GM21526 (cell line): ENCODE data around the gene SH3BP2.

ENCODE experiments used
- ATAC-seq: cut with Tn5 transposase; IDR thresholded peaks from one replicate; pipeline ENCODE4 v1.9.1; 2021; ENCODE audit warnings: moderate library complexity; ENCODE audit not compliant: unreplicated experiment, low FRiP score

Gene SH3BP2, protein sequence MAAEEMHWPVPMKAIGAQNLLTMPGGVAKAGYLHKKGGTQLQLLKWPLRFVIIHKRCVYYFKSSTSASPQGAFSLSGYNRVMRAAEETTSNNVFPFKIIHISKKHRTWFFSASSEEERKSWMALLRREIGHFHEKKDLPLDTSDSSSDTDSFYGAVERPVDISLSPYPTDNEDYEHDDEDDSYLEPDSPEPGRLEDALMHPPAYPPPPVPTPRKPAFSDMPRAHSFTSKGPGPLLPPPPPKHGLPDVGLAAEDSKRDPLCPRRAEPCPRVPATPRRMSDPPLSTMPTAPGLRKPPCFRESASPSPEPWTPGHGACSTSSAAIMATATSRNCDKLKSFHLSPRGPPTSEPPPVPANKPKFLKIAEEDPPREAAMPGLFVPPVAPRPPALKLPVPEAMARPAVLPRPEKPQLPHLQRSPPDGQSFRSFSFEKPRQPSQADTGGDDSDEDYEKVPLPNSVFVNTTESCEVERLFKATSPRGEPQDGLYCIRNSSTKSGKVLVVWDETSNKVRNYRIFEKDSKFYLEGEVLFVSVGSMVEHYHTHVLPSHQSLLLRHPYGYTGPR

DNA sequence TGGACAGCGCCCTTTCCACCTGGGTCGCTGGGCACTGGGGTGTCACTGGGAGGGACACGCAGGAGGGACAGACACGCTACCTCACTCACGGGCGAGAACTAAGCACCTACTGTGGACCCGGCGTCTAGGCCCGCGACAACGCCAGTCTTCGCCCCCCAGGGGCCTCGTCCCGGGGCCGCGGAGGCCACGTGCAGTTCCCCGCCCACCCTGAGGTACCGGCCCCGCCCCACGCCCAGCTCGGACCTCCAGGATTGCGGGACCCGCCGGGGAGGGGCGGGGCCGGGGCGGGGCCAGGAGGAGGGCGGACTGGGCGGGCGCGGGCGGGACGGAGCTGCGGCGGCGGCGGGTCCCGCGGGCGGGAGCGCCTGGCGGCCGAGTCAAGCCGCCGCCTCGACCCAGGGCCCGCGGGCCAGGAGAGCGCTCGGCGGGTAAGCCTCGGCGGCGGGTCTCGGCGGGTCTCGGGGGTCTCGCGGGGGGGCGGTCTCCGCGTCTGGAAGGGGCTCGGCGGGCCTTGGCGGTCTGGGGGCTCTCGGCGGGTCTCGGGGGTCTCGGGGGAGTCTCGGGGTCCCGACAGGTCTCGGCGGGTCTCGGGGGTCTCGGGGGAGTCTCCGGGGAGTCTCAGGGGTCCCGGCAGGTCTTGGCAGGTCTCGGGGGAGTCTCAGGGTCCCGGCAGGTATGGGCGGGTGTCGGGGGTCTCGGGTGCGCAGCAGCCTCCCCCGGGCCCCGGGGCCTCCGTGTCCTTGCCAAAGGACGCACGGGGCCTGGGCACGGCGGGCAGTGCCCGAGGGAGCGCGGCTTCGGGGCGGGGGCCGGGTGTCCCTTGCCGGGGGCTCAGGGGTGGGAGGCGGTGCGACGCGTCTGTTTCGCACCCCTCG, at the start of gene SH3BP2:
Gene SH3BP2 (plus strand): TSS at position 375 of the 875 bp plus-strand sequence. CDS start 27,533 bp downstream, outside the sequence.
- no peak for ATAC-seq

DNA sequence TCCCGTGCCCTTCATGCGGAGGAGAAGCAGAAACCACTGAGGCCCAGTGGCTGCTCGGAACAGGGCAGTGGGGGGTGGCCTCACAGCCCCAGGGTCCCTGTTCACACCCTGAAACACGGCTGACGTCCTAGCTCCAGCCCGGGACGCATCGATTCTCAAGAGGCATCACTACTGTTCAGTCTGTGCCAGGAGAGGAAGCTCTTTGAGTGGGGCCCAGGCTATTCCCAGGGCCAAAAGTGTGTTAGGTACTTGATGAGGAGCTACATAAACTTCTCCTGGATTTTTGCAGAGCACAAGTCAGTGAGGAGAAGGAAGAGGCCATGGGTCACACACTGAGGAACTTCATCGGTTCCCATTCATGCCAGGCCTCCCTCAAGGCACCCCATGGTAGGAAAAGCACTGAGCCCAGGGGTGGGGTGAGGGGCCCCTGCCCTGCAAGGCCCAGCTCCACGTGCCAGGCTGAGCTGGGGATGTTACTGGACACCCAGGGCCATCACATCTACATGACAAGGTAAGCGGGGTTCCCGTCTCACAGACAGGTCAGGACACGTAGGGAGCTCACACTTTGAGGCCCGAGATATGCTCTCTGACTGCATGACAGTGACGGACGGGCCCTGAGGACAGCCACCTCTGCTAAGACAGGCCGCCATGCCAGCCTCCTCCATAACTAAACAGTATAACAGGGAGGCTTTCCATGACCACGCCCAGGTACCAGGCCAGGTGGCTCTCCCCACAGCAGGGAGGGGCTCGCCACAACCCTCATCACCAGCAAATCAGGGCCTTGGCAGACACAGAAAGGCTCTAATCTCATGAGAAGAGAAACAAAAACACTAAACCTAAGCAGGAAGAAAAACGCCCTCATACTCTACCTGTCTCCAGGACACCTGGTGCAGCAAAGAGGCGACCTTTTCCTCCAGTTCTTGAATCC, 49.1 kb upstream of the SH3BP2 start:
- ATAC-seq = no peak

DNA sequence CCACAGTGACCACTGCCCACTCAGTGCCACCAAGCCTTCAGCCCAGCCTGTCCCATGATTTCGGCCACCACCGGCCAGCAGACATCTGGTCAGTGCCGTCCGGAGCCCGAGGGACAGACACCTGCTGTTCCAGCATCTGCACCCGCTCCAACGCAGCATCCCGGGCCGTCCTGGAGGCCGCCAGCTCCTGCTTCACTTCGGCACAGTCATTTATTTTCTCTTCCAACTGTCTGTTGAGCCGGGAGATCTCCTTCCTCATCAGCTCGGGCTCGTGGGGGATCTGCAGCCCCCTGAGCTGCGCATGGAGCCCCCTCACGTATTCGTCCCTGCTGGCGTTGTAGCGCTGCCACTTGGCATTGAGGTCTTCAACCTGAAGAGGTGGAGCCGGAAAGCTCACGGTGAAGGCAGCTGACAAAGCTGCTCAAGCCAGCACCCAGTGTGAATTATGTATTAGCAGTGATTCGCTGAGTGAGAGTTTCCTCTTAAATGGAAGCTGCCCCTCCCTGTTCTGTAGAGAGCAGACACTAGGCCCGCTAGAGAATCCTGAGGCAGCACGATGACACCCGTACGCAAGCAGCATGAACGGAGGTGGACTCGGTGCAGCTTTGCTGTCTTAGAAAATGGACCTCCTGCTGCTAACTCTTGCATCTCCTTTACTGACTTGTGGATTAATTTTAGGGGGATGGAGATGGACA, 48.2 kb upstream of the SH3BP2 start:
- no peak for ATAC-seq

DNA sequence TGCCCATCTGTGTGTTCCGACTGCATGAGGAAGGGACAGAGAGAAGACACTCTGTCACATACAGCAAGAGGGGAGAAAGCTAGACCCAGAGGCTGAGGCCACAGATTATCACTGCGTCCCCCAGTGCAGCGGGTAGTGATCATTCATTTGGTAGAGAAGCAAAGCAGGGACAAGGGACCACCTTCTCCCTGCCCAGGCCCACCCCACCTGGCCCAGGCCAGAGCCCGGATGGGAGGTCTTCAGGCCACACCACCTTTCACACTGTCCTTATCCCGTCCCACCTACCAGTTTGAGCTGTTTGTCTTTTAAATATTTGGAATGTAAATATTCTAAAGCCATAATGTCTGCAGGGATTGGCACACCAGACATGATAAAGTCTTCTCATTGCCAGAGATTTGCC, 47.4 kb upstream of the SH3BP2 start:
- no peak for ATAC-seq

DNA sequence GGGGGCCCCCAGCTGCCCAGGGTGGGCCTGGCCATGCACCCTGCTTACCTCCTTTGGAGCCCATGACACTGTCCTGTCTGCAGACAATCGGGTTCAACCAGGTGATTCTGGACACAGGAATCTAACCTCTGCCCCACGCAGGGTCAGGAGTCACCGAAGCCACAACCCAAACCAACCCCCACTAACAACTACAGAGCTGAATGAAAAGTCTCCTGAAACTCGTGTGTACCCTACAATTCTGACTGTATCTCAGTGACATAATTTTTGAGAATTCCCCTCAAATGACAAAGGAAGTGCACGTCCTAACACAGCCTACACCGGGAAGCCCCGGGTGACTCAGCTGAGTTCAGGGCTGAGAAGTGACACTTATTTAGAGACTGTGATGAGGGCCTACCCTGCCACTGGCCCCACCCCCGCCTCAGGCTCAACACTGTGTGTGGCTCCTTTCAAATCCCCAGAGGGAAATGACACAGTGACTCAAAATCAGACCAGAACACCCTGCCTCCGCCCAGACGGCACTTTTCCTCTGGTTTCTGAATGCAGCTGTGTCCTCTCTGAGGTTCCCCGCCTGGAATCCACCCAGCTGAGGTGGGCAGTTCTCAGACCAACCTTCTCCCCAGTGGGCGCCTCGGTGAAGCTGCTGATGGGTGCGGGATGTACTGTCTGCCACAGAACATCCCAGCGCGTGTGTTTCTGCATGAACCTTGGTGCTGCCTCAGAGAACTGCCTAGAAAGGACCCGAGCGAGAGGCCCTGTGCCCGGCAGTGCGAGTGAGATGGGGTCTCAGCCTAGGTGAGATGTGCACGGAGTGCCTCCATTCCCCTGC, 46.7 kb upstream of the SH3BP2 start:
- ATAC-seq = peak; percentile 82

DNA sequence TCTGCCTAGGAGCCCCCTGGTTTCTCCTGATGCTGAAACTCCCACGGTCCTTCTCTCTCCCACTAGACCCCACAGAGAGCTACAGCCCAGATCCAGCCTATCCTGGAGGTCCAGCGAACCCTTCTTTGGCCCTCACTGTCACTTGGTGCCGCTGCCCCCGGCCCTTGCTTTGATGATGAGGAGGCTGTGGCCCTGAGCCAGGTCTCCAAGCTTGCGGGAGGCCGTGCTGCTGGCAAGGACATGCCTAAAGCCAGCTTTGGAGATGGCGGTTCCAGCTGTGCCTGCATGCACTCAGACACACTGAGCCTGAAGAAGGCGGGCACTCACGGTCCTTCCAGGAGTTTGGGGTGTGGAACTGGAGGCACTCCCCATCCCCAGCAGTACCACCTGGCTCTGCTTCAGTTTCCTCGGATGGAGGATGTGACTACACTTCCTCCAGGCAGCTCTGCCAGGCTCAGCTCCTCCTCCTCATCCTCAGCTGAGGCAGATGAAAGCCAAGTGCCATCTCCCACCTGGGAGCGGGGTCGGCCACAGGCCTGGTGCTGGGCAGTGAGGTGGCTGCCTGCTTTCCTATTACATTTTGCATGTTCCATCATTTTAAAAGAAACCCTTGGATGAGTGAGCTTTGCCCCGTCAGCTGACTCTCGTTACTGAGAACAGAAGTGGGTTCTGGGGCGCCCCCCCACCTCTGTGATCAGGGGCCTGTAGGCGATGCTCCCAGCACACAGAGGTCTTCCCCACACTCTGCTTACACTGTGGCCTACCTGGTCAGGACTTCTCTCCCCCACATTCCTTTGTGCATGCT, 45.8 kb upstream of the SH3BP2 start:
- no peak for ATAC-seq

DNA sequence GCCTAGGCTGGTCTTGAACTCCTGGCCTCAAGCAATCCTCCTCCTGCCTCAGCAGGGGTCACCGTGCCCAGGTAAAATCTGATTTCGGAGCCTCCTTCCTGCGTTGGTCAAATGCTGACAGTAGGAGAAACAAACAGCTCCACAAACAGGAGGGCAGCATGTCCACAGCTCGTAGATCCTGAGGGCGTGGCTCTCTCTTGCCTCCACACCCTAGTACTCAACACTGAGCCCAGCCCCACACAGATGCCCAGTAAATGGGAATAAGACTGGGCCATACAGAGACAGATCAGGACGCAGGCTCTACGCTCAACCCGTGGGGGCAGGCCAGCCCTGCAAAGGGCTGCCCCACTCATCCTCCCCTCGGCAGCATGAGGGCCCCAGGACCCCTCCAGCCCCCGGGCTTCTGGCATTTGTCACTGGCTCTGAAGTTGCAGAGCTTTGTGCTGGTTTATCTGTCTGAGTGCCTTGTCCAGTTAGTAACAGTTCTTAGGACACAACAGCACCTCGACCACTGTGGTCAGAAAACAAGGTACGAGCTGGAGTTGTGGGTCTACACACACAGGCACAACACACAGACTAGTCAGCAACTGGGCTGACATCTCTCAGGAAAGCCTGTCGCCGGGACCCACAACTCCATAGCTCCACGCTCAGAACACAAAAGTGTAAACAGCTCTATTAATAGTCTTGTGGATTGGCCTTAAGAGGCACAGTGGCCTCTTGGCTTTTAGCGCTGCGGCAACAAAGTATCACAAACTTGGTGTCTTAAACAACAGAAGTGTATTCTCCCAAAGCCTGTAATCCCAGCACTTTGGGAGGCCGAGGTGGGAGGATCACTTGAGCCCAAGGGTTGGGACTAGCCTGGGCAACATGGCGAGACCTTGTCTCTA, 41.9 kb upstream of the SH3BP2 start:
- no peak for ATAC-seq

DNA sequence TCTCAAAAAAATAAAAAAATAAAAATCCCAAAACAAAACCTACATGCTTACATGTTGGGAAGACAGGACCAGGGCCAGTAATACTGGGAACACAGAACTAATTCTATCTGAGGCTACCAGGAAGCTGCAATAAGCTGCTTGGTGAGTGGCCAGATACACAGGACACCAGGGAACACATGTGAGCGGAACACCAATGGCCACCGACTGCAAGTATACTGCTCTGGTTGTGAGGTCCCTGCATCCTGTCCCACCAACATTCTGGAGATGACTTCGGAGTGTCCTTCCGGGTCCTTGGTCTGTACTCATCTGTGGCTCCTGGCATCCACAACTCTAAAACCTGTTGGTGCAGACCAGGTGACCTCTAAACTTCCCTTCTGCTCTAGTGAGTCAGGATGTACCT, 39.4 kb upstream of the SH3BP2 start:
- ATAC-seq = no peak

DNA sequence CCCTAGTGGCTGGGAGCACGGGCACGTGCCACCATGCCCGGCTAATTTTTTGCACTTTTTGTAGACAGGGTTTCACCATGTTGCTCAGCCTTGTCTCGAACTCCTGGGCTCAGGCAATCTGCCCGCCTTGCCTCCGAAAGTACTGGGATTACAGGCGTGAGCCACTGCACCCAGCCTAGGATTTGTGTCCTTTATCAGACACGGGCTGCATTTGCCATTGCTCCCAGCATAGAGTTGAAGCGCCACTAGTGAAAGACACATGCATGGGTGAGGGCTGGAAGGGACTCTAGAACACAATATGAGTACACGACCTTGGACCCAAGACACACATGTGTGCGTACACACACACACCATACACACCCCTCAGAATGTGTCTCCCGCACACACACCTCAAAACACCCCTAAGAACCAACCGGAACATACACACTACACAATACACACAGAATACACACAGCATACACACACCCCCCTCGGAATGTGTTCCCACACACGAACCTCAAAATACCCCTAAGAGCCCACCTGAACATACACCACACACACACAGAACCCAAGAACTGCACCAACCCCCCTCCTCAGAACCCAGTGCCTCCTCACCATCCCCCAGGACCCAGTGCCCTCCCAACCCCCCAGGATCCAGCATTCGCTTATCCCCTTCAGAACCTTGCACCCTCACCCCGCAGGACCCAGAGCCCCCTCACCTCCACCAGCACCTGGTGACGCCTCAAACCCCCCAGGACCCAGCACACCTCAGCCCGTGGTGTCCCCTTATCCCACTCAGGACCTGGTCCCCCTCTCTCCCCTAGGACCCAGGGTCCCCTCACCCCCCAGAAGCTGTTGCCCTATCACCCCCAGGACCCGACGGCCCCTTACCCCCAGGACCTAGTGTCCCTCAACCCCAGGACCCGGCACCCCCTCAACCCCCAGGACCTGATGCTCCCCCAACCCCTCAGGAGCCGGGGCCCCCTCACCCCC, 37.8 kb upstream of the SH3BP2 start:
- ATAC-seq = no peak

DNA sequence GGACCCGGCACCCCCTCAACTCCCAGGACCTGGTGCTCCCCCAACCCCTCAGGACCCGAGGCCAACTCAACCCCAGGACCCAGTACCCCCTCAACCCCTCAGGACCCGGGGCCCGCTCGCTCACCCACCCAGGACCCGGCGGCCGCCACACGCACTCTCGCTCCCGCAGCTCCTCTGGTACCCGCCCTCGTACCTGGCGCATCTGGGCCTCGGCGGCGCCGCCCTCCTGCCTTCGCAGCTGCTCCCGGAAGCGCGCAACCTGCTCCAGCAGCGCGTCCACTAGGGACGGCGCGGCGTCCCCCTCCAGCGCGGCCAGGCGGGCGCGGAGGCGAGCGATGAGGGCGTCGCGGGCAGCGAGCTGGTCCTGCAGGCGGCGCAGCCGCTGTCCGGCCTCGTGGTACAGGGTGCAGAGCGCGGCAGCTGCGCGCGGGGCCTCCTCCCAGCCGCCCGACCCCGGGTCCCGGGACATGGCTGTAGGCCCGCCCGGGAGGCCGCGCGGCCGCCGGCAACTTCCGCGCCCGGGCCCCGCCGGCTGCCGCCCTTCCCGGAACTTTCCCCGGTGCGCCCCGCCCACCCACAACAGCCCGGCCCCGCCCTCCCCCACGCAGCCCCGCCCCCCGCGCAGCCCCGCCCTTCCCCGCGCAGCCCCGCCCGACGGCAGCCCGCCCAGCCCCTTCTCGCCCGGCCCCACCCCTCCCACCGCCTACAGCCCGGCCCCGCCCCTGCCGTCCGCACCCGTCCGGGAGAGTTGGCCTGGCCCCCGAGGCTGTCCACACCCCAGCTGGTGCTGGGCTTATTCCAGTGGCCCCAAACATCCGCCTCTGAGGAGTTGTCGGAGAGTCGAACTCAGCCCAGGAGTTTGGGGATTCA, 36.8 kb upstream of the SH3BP2 start, which contains the start of gene TNIP2:
Gene TNIP2 (minus strand): TSS at position 516 of the 870 bp plus-strand sequence. CDS start 47 bp downstream, at position 469.
- peak; percentile 46 for ATAC-seq

DNA sequence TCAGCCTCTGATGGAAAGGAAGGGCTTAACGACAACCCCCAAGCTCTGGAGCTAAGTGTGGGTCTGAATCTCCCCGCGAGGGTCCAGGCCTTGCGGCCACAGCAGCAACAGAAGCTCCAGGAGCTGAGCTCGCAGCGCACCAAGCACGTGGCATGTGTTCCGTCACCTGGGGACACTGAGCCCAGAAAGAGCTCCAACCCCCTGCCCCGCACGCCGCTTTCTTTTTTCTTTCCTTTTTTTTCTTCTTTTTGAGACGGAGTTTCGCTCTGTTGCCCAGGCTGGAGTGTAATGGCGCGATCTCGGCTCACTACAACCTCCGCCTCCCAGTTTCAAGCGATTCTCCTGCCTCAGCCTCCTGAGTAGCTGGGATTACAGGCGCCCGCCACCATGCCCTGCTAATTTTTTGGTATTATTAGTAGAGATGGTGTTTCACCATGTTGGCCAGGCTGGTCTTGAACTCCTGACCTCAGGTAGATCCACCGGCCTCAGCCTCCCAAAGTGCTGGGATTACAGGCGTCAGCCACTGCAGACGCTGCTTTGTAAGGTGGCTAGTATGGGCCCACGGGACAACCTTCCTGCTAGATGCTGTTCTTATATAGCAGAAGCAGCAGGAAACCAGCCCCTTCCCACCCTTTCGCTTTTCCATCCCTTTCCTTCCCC, 36.1 kb upstream of the SH3BP2 start:
- ATAC-seq = peak; percentile 15

DNA sequence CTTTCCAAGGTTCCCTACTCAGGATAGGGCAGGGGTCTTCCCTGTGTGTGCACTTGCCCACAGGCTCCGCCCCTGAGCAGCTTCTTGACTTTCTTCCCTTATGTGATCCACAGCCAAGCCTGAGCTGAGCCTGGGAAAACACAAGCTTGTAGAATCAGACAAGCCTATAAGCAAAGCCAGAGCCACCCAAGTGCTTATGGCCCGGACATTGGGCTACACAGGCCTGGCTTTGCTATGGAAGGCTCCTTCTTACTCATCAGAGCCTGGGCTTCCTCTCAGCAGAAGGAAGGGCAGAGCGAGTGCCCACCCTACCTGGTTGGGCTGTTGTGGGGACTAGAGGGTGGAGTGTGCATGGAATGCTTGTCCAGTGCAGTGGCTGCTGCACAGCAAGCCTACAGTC, 35.5 kb upstream of the SH3BP2 start:
- no peak for ATAC-seq

DNA sequence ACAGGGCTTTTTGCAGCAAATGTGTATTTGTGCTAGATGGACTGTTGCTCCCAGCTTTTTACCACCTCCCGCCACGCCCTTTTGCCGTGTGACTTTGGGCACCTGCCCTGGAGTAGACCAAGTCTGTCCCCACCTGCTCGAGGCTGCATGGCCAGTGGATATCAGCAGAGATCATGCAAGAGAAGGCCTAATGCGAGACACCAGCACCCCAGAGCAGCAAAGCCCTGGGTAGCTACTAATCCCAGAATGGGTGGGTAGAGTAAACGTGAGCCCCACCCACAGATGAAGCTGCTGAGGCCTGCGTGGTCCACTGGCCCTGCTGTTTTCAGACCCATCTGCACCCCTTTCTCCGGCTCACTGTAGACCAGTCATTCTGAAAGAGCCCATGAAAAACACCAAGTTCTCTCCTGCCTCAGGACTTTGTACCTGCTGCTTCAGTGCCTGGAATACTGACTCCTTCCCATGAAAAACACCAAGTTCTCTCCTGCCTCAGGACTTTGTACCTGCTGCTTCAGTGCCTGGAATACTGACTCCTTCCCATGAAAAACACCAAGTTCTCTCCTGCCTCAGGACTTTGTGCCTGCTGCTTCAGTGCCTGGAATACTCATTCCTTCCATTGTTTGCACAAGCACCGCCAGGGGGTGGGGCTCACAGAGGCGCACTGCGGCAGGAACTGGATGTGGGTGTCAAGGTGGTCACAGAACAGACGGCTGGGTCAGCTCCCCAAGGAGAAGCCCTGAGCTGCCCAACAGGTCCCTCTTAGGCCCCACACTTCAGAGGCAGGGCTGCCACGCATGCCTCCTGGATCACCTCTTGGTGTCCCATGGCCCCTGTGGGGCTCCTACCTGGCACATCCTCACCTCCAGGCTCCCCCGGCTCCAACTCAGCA, 31.6 kb upstream of the SH3BP2 start:
- ATAC-seq = no peak
